ENCODE results near the gene INO80E. TPM values are rescaled to one million over a fixed set of nuclear protein-coding genes. Genes with fewer than 3 reads are reported as not detected.

INO80E gene
- total and polyA plus RNA-seq, 12 donors = 23.2 to 80.4 (median 31.1) TPM

GRCh38 chr16:29963021-29963743, 32.9 kb upstream of the INO80E start:
- Histone ChIP-seq H3K4me1 (peaks cover 0 to 35% (median 20%) of the 10 kb centered on the region in 9 donors), H3K4me3 (peak overlapping the region in 9 of 10 donors; percentile 64 to 94 (median 84)), H3K9me3 (no peaks in the 10 kb centered on the region), H3K36me3 (peaks cover 0 to 45% (median 4%) of the 10 kb centered on the region in 9 donors), H3K27me3 (no peaks in the 10 kb centered on the region), H3K27ac (peak overlapping the region; percentile 93 to 98 (median 96))
- TF ChIP-seq CTCF (IDR thresholded peaks at IDR 0.05) = no peak
- WGBS, 2 donors = 77 to 87% methylated on average over 14 of the region's 14 CpGs
- intact Hi-C loops (cut with DNase I) = loop anchor here in 5 of 10 donors (5.0 to 10.0 kb wide), 4 partner anchors 34 to 148 kb away; partner anchors contain the start of genes HIRIP3 (in 3 of the 5), INO80E (in 3 of the 5), KCTD13 (in 2 of the 5) and CDIPT (in 1 of the 5)
- no peak for ATAC-seq
- no peak for DNase-seq

- 94 to 95% methylated on average over 4 of the region's 4 CpGs for WGBS, 2 donors
- no peaks in the 10 kb centered on the region for H3K27me3 ChIP-seq
- H3K4me1 ChIP-seq = peaks cover 0 to 23% (median 14%) of the 10 kb centered on the region in 9 donors
- no peaks in the 10 kb centered on the region for H3K9me3 ChIP-seq
- DNase-seq = no peak
- H3K27ac ChIP-seq = no peak overlapping the region
- no peak for ATAC-seq
- peaks cover 0 to 92% (median 20%) of the 10 kb centered on the region in 9 donors for H3K36me3 ChIP-seq
- H3K4me3 ChIP-seq = no peak overlapping the region
- no peak for TF ChIP-seq CTCF (IDR thresholded peaks at IDR 0.05)
- intact Hi-C loops (cut with DNase I) = loop anchor here in 1 of 10 donors (10.0 kb wide), 1 partner anchor 153 kb away; the partner anchor contains the start of genes PAGR1 and PRRT2
Observed at GRCh38 chr16:29968205-29968604, 27.8 kb upstream of the INO80E start.

GRCh38 chr16:29971304-29971703, 24.7 kb upstream of the INO80E start:
- WGBS, 2 donors = 88 to 97% methylated on average over 8 of the region's 8 CpGs
- peaks cover 0 to 28% (median 19%) of the 10 kb centered on the region in 9 donors for H3K4me1 ChIP-seq
- TF ChIP-seq CTCF (IDR thresholded peaks at IDR 0.05) = no peak
- H3K36me3 ChIP-seq = peaks cover 0 to 65% (median 20%) of the 10 kb centered on the region in 9 donors
- DNase-seq (no peak), ATAC-seq (no peak)
- intact Hi-C loops (cut with DNase I) = loop anchor here in 5 of 10 donors (5.0 to 10.0 kb wide), 5 partner anchors 44 to 167 kb away; partner anchors contain the start of genes KCTD13 (in 2 of the 5), ALDOA (in 1 of the 5), MAZ (in 1 of the 5) and PAGR1 (in 1 of the 5)
- no peaks in the 10 kb centered on the region for H3K9me3 ChIP-seq
- H3K27ac ChIP-seq = no peak overlapping the region
- no peak overlapping the region for H3K4me3 ChIP-seq
- no peaks in the 10 kb centered on the region for H3K27me3 ChIP-seq

GRCh38 chr16:29972500-29972899, 23.5 kb upstream of the INO80E start:
- DNase-seq (no peak), ATAC-seq (no peak)
- peaks cover 3 to 39% (median 30%) of the 10 kb centered on the region in 9 donors for H3K4me1 ChIP-seq
- intact Hi-C loops (cut with DNase I) = loop anchor here in 5 of 10 donors (5.0 to 10.0 kb wide), 5 partner anchors 45 to 168 kb away; partner anchors contain the start of genes KCTD13 (in 2 of the 5), ALDOA (in 1 of the 5), MAZ (in 1 of the 5) and PAGR1 (in 1 of the 5)
- no peak overlapping the region for H3K4me3 ChIP-seq
- no peak for TF ChIP-seq CTCF (IDR thresholded peaks at IDR 0.05)
- no peaks in the 10 kb centered on the region for H3K9me3 ChIP-seq
- peaks cover 0 to 54% (median 20%) of the 10 kb centered on the region in 9 donors for H3K36me3 ChIP-seq
- WGBS, 2 donors = 84 to 95% methylated on average over 1 of the region's 1 CpG
- H3K27me3 ChIP-seq = no peaks in the 10 kb centered on the region
- peak overlapping the region in 2 of 10 donors; percentile 93 to 94 for H3K27ac ChIP-seq
